ENCODE data around the gene WDR5. TPM values are rescaled to one million over a fixed set of nuclear protein-coding genes. Genes with fewer than 3 reads are reported as not detected.
A peak's percentile ranks its signal among the peaks of the same experiment; 100 is the strongest.

WDR5 gene
- total and polyA plus RNA-seq, 5 donors from 2014 or later: 11.4 to 19.3 (median 17.8) TPM

GRCh38 chr9:134162212-134162775 lies 26.4 kb downstream of the WDR5 start:
- H3K9me3 Mint-ChIP-seq: peaks cover 0 to 2% (median 0%) of the 10 kb centered on the region in 7 donors
- no peak overlapping the region for H3K27ac ChIP-seq (ENCODE audit: insufficient read depth, low read length, poor library complexity, severe bottlenecking)
- peaks cover 11% of the 10 kb centered on the region for H3K4me1 ChIP-seq (ENCODE audit: control insufficient read depth, insufficient read depth, low read length, poor library complexity, severe bottlenecking)
- DNase-seq (no peak), ATAC-seq (ENCODE audit: low read depth in 2 of 2) (no peak)
- no peaks in the 10 kb centered on the region for H3K9me3 ChIP-seq (ENCODE audit: control insufficient read depth in 2 of 2, low read length in 2 of 2)
- no peaks in the 10 kb centered on the region for H3K27me3 ChIP-seq (ENCODE audit: control insufficient read depth, insufficient read depth, low read length)
- H3K27me3 Mint-ChIP-seq: no peaks in the 10 kb centered on the region
- H3K4me1 Mint-ChIP-seq: peaks cover 0 to 14% (median 3%) of the 10 kb centered on the region in 4 donors
- H3K4me3 Mint-ChIP-seq: peak overlapping the region in 3 of 4 donors; percentile 49 to 81 (median 74)
- peaks cover 9% of the 10 kb centered on the region for H3K36me3 Mint-ChIP-seq
- no peak overlapping the region for H3K4me3 ChIP-seq (ENCODE audit: low read depth, low read length)
- H3K27ac Mint-ChIP-seq: peak overlapping the region; percentile 56 to 78 (median 64)
- H3K36me3 ChIP-seq (ENCODE audit: control insufficient read depth, insufficient read depth, low read length): peaks cover 11% of the 10 kb centered on the region

GRCh38 chr9:134162926-134163370 lies 27.1 kb downstream of the WDR5 start:
- no peak for ATAC-seq (ENCODE audit: low read depth in 2 of 2)
- H3K9me3 ChIP-seq (ENCODE audit: control insufficient read depth in 2 of 2, low read length in 2 of 2): no peaks in the 10 kb centered on the region
- H3K9me3 Mint-ChIP-seq: peaks cover 0 to 2% (median 0%) of the 10 kb centered on the region in 7 donors
- peak overlapping the region in 3 of 4 donors; percentile 49 to 81 (median 74) for H3K4me3 Mint-ChIP-seq
- no peak overlapping the region for H3K27ac ChIP-seq (ENCODE audit: insufficient read depth, low read length, poor library complexity, severe bottlenecking)
- H3K27me3 Mint-ChIP-seq: no peaks in the 10 kb centered on the region
- peaks cover 0 to 14% (median 3%) of the 10 kb centered on the region in 4 donors for H3K4me1 Mint-ChIP-seq
- peaks cover 11% of the 10 kb centered on the region for H3K4me1 ChIP-seq (ENCODE audit: control insufficient read depth, insufficient read depth, low read length, poor library complexity, severe bottlenecking)
- peaks cover 4% of the 10 kb centered on the region for H3K36me3 ChIP-seq (ENCODE audit: control insufficient read depth, insufficient read depth, low read length)
- H3K4me3 ChIP-seq (ENCODE audit: low read depth, low read length): no peak overlapping the region
- no peaks in the 10 kb centered on the region for H3K27me3 ChIP-seq (ENCODE audit: control insufficient read depth, insufficient read depth, low read length)
- H3K27ac Mint-ChIP-seq: peak overlapping the region in 1 of 3 donors; percentile 78
- DNase-seq: no peak
- H3K36me3 Mint-ChIP-seq: peaks cover 6% of the 10 kb centered on the region

GRCh38 chr9:134163371-134164196 lies 27.7 kb downstream of the WDR5 start:
- H3K36me3 ChIP-seq (ENCODE audit: control insufficient read depth, insufficient read depth, low read length): no peaks in the 10 kb centered on the region
- peaks cover 11% of the 10 kb centered on the region for H3K4me1 ChIP-seq (ENCODE audit: control insufficient read depth, insufficient read depth, low read length, poor library complexity, severe bottlenecking)
- ATAC-seq (ENCODE audit: low read depth in 2 of 2) (peak; percentile 10 to 12), DNase-seq (peak; percentile 54 to 85 (median 70))
- H3K27ac ChIP-seq (ENCODE audit: insufficient read depth, low read length, poor library complexity, severe bottlenecking): no peak overlapping the region
- H3K36me3 Mint-ChIP-seq: no peaks in the 10 kb centered on the region
- no peaks in the 10 kb centered on the region for H3K27me3 Mint-ChIP-seq
- H3K4me3 ChIP-seq (ENCODE audit: low read depth, low read length): no peak overlapping the region
- H3K4me1 Mint-ChIP-seq: peaks cover 0 to 14% (median 3%) of the 10 kb centered on the region in 4 donors
- H3K27me3 ChIP-seq (ENCODE audit: control insufficient read depth, insufficient read depth, low read length): no peaks in the 10 kb centered on the region
- peaks cover 0 to 2% (median 0%) of the 10 kb centered on the region in 7 donors for H3K9me3 Mint-ChIP-seq
- H3K9me3 ChIP-seq (ENCODE audit: control insufficient read depth in 2 of 2, low read length in 2 of 2): no peaks in the 10 kb centered on the region
- no peak overlapping the region for H3K27ac Mint-ChIP-seq
- peak overlapping the region in 1 of 4 donors; percentile 21 for H3K4me3 Mint-ChIP-seq

GRCh38 chr9:134164879-134165278 lies 29.0 kb downstream of the WDR5 start:
- Histone ChIP-seq H3K9me3 (ENCODE audit: control insufficient read depth in 2 of 2, low read length in 2 of 2) (no peaks in the 10 kb centered on the region), H3K27ac (ENCODE audit: insufficient read depth, low read length, poor library complexity, severe bottlenecking) (no peak overlapping the region), H3K4me3 (ENCODE audit: low read depth, low read length) (no peak overlapping the region), H3K36me3 (ENCODE audit: control insufficient read depth, insufficient read depth, low read length) (no peaks in the 10 kb centered on the region), H3K27me3 (ENCODE audit: control insufficient read depth, insufficient read depth, low read length) (no peaks in the 10 kb centered on the region), H3K4me1 (ENCODE audit: control insufficient read depth, insufficient read depth, low read length, poor library complexity, severe bottlenecking) (peaks cover 11% of the 10 kb centered on the region)
- no peak for ATAC-seq (ENCODE audit: low read depth in 2 of 2)
- H3K4me1 Mint-ChIP-seq: peaks cover 0 to 14% (median 3%) of the 10 kb centered on the region in 4 donors
- no peak for DNase-seq
- no peak overlapping the region for H3K4me3 Mint-ChIP-seq
- no peaks in the 10 kb centered on the region for H3K36me3 Mint-ChIP-seq
- H3K27me3 Mint-ChIP-seq: no peaks in the 10 kb centered on the region
- peaks cover 0 to 3% (median 0%) of the 10 kb centered on the region in 7 donors for H3K9me3 Mint-ChIP-seq
- H3K27ac Mint-ChIP-seq: no peak overlapping the region

- Mint-ChIP-seq H3K36me3 (no peaks in the 10 kb centered on the region), H3K4me1 (peaks cover 0 to 14% (median 3%) of the 10 kb centered on the region in 4 donors), H3K27me3 (no peaks in the 10 kb centered on the region), H3K27ac (peak overlapping the region in 1 of 3 donors; percentile 69), H3K4me3 (peak overlapping the region in 1 of 4 donors; percentile 88), H3K9me3 (peaks cover 0 to 3% (median 0%) of the 10 kb centered on the region in 7 donors)
- peaks cover 11% of the 10 kb centered on the region for H3K4me1 ChIP-seq (ENCODE audit: control insufficient read depth, insufficient read depth, low read length, poor library complexity, severe bottlenecking)
- H3K27me3 ChIP-seq (ENCODE audit: control insufficient read depth, insufficient read depth, low read length): no peaks in the 10 kb centered on the region
- H3K4me3 ChIP-seq (ENCODE audit: low read depth, low read length): no peak overlapping the region
- ATAC-seq (ENCODE audit: low read depth in 2 of 2) (no peak), DNase-seq (peak; percentile 18 to 65 (median 50))
- no peaks in the 10 kb centered on the region for H3K9me3 ChIP-seq (ENCODE audit: control insufficient read depth in 2 of 2, low read length in 2 of 2)
- no peak overlapping the region for H3K27ac ChIP-seq (ENCODE audit: insufficient read depth, low read length, poor library complexity, severe bottlenecking)
- H3K36me3 ChIP-seq (ENCODE audit: control insufficient read depth, insufficient read depth, low read length): no peaks in the 10 kb centered on the region
These were observed 29.8 kb downstream of the WDR5 start for GRCh38 chr9:134165357-134166315.

- H3K4me3 ChIP-seq (ENCODE audit: low read depth, low read length): no peak overlapping the region
- H3K27me3 Mint-ChIP-seq: no peaks in the 10 kb centered on the region
- peaks cover 0 to 3% (median 0%) of the 10 kb centered on the region in 7 donors for H3K9me3 Mint-ChIP-seq
- no peaks in the 10 kb centered on the region for H3K9me3 ChIP-seq (ENCODE audit: control insufficient read depth in 2 of 2, low read length in 2 of 2)
- H3K36me3 ChIP-seq (ENCODE audit: control insufficient read depth, insufficient read depth, low read length): no peaks in the 10 kb centered on the region
- H3K27ac Mint-ChIP-seq: peak overlapping the region in 2 of 3 donors; percentile 62 to 69
- peaks cover 11% of the 10 kb centered on the region for H3K4me1 ChIP-seq (ENCODE audit: control insufficient read depth, insufficient read depth, low read length, poor library complexity, severe bottlenecking)
- H3K4me3 Mint-ChIP-seq: peak overlapping the region in 2 of 4 donors; percentile 72 to 88
- no peak overlapping the region for H3K27ac ChIP-seq (ENCODE audit: insufficient read depth, low read length, poor library complexity, severe bottlenecking)
- H3K36me3 Mint-ChIP-seq: no peaks in the 10 kb centered on the region
- peaks cover 0 to 16% (median 3%) of the 10 kb centered on the region in 4 donors for H3K4me1 Mint-ChIP-seq
- H3K27me3 ChIP-seq (ENCODE audit: control insufficient read depth, insufficient read depth, low read length): no peaks in the 10 kb centered on the region
- DNase-seq (no peak), ATAC-seq (ENCODE audit: low read depth in 2 of 2) (no peak)
These were observed 30.5 kb downstream of the WDR5 start for GRCh38 chr9:134166374-134166773.

- Histone ChIP-seq H3K27me3 (ENCODE audit: control insufficient read depth, insufficient read depth, low read length) (no peaks in the 10 kb centered on the region), H3K4me1 (ENCODE audit: control insufficient read depth, insufficient read depth, low read length, poor library complexity, severe bottlenecking) (peaks cover 11% of the 10 kb centered on the region), H3K36me3 (ENCODE audit: control insufficient read depth, insufficient read depth, low read length) (no peaks in the 10 kb centered on the region), H3K27ac (ENCODE audit: insufficient read depth, low read length, poor library complexity, severe bottlenecking) (no peak overlapping the region), H3K4me3 (ENCODE audit: low read depth, low read length) (no peak overlapping the region), H3K9me3 (ENCODE audit: control insufficient read depth in 2 of 2, low read length in 2 of 2) (no peaks in the 10 kb centered on the region)
- H3K36me3 Mint-ChIP-seq: no peaks in the 10 kb centered on the region
- no peak for DNase-seq
- no peak overlapping the region for H3K27ac Mint-ChIP-seq
- H3K4me3 Mint-ChIP-seq: peak overlapping the region in 2 of 4 donors; percentile 32 to 36
- no peak for ATAC-seq (ENCODE audit: low read depth in 2 of 2)
- H3K27me3 Mint-ChIP-seq: no peaks in the 10 kb centered on the region
- peaks cover 0 to 3% (median 0%) of the 10 kb centered on the region in 7 donors for H3K9me3 Mint-ChIP-seq
- H3K4me1 Mint-ChIP-seq: peaks cover 0 to 9% (median 3%) of the 10 kb centered on the region in 4 donors
These were observed 31.6 kb downstream of the WDR5 start for GRCh38 chr9:134167530-134167931.
